CD4-positive, alpha-beta memory T cell (primary cell): ENCODE results near the gene ULBP2. TPM values are rescaled to one million over a fixed set of nuclear protein-coding genes. Genes with fewer than 3 reads are reported as not detected.

Source experiments
- CTCF ChIA-PET: fragments of 350-600 bp; sonication (Branson Sonifier 250); formaldehyde crosslinking; loops from one replicate; lab custom pipeline; 2021; ENCODE audit warnings: inconsistent platforms; ENCODE audit not compliant: partially characterized antibody; lab: Charles Lee
- POLR2A ChIA-PET: fragments of 350-600 bp; sonication (Branson Sonifier 250); formaldehyde crosslinking; loops from one replicate; lab custom pipeline; 2021; ENCODE audit not compliant: partially characterized antibody; lab: Charles Lee
- DNase-seq, 5 donors: peaks; one replicate each; pipeline versions ENCODE4 v3.0.0 to v3.0.0-alpha.2; 2020 to 2022; ENCODE audit warnings: mixed read lengths in 1 of 5
- H3K27ac ChIP-seq: one replicate; pipeline ENCODE4 v1.7.0; 2013; ENCODE audit warnings: low read depth, low read length
- H3K27me3 ChIP-seq: 2 replicates; pipeline ENCODE4 v1.7.0; 2013; ENCODE audit warnings: mild to moderate bottlenecking, low read length, moderate library complexity; ENCODE audit not compliant: insufficient read depth
- H3K36me3 ChIP-seq: 2 replicates; pipeline ENCODE4 v1.7.0; 2013; ENCODE audit warnings: mild to moderate bottlenecking, low read length, moderate library complexity; ENCODE audit not compliant: insufficient read depth
- H3K4me1 ChIP-seq: 2 replicates; pipeline ENCODE4 v1.7.0; 2013; ENCODE audit warnings: mild to moderate bottlenecking, low read length, moderate library complexity; ENCODE audit not compliant: insufficient read depth
- H3K4me3 ChIP-seq, 2 donors: one replicate each; pipeline ENCODE4 v1.7.0; 2013; ENCODE audit warnings: low read length in 2 of 2, mild to moderate bottlenecking in 1 of 2
- H3K9me3 ChIP-seq, 2 donors: one replicate each; pipeline ENCODE4 v1.7.0; 2013; ENCODE audit warnings: low read length in 2 of 2, control low read depth in 1 of 2; ENCODE audit not compliant: control insufficient read depth in 1 of 2
- H3K27ac Mint-ChIP-seq, 7 donors: one replicate each; pipeline ENCODE4 v1.8.0; 2020 to 2021; ENCODE audit warnings: mixed read lengths in 7 of 7, mild to moderate bottlenecking in 6 of 7, inconsistent platforms in 3 of 7, moderate library complexity in 3 of 7
- H3K27me3 Mint-ChIP-seq, 2 donors: one replicate each; pipeline ENCODE4 v1.8.0; 2020 to 2021; ENCODE audit warnings: mixed read lengths in 2 of 2
- H3K36me3 Mint-ChIP-seq, 2 donors: one replicate each; pipeline ENCODE4 v1.8.0; 2020 to 2021; ENCODE audit warnings: mixed read lengths in 2 of 2, inconsistent platforms in 1 of 2, mild to moderate bottlenecking in 1 of 2
- H3K4me1 Mint-ChIP-seq, 4 donors: one replicate each; pipeline ENCODE4 v1.8.0; 2020 to 2021; ENCODE audit warnings: mixed read lengths in 4 of 4, mild to moderate bottlenecking in 1 of 4
- H3K4me3 Mint-ChIP-seq, 8 donors: one replicate each; pipeline ENCODE4 v1.8.0; 2020 to 2021; ENCODE audit warnings: mixed read lengths in 8 of 8, mild to moderate bottlenecking in 7 of 8, moderate library complexity in 6 of 8, inconsistent platforms in 3 of 8
- H3K9me3 Mint-ChIP-seq, 8 donors: one replicate each; pipeline ENCODE4 v1.8.0; 2020 to 2021; ENCODE audit warnings: mixed read lengths in 8 of 8, mild to moderate bottlenecking in 5 of 8, inconsistent platforms in 3 of 8, moderate library complexity in 1 of 8
- intact Hi-C: fragments of 100-400 bp; cut with micrococcal nuclease; formaldehyde crosslinking; loops from one replicate; pipeline ENCODE4 v1.15.1; 2023
- polyA plus RNA-seq, 2 donors: library from polyadenylated mRNA; unstranded; fragments of 300-500 nt; fragmentation: Illumina TruSeq; gene quantifications; one replicate each; pipeline ENCODE4 v1.2.3, GENCODE V29; 2021
- total RNA-seq, 2 experiments: library from RNA; stranded (reverse); gene quantifications; one replicate each; pipeline ENCODE4 v1.2.3, GENCODE V29; 2021

Gene ULBP2
- total and polyA plus RNA-seq, 4 experiments from 2014 or later = 0.28 to 1.1 TPM; not detected in 2

DNA sequence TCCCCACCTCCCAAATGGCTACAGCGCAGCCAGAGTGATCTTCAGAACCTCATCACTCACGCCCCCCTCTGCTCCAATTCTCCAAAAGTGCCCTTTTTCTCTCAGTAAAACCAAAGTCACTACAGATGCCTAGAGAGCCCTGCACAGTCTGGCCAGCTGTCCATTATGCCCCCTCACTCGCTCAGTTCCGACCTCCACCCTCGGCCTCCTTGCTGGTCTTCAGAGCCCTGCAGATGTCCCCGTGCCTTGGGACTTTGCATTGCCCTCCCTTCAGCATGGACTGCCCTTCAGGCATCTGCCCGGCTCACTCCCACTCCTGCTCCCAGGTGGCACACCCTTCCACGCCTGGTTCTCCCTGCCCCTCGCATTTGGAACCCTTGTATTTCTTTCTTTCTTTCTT is 42.8 kb upstream of the ULBP2 start:
- CTCF ChIA-PET = no interaction called here
- Mint-ChIP-seq H3K36me3 (no peaks in the 10 kb centered on the region), H3K27ac (no peak overlapping the region)

DNA sequence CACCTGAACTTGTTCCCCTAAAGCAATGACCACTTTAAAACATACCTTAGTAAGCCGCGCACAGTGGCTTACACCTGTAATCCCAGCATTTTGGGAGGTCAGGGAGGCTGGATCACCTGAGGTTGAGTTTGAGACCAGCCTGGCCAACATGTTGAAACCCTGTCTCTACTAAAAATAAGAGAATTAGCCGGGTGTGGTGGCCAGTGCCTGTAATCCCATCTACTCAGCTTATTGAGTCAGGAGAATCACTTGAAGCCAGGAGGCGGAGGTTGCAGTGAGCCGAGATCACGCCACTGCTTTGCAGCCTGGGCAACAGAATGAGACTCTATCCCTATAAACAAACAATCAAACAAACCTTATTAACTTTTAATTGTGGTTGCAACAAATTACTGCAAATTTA is 42.3 kb upstream of the ULBP2 start:
- DNase-seq = no peak
- Mint-ChIP-seq H3K4me1 (peaks cover 14 to 31% (median 20%) of the 10 kb centered on the region in 4 donors), H3K36me3 (no peaks in the 10 kb centered on the region), H3K27ac (no peak overlapping the region), H3K27me3 (peaks cover 2 to 3% of the 10 kb centered on the region in 2 donors), H3K4me3 (no peak overlapping the region), H3K9me3 (no peaks in the 10 kb centered on the region)
- CTCF ChIA-PET = no interaction called here
- intact Hi-C loops = no loop called here
- peaks cover 28% of the 10 kb centered on the region for H3K4me1 ChIP-seq
- H3K27me3 ChIP-seq = no peaks in the 10 kb centered on the region
- H3K36me3 ChIP-seq = no peaks in the 10 kb centered on the region
- no peak overlapping the region for H3K4me3 ChIP-seq
- POLR2A ChIA-PET = no interaction called here
- no peaks in the 10 kb centered on the region for H3K9me3 ChIP-seq
- H3K27ac ChIP-seq = no peak overlapping the region

More for the DNA sequence above, 42.8 kb upstream of the ULBP2 start:
- no peak overlapping the region for H3K4me3 ChIP-seq
- POLR2A ChIA-PET = no interaction called here
- Mint-ChIP-seq H3K4me3 (no peak overlapping the region), H3K27me3 (peaks cover 2 to 5% of the 10 kb centered on the region in 2 donors), H3K9me3 (no peaks in the 10 kb centered on the region), H3K4me1 (peaks cover 14 to 31% (median 20%) of the 10 kb centered on the region in 4 donors)
- no peak overlapping the region for H3K27ac ChIP-seq
- no peaks in the 10 kb centered on the region for H3K9me3 ChIP-seq
- H3K4me1 ChIP-seq = peaks cover 28% of the 10 kb centered on the region
- no peaks in the 10 kb centered on the region for H3K27me3 ChIP-seq
- intact Hi-C loops = no loop called here
- DNase-seq = no peak
- no peaks in the 10 kb centered on the region for H3K36me3 ChIP-seq

DNA sequence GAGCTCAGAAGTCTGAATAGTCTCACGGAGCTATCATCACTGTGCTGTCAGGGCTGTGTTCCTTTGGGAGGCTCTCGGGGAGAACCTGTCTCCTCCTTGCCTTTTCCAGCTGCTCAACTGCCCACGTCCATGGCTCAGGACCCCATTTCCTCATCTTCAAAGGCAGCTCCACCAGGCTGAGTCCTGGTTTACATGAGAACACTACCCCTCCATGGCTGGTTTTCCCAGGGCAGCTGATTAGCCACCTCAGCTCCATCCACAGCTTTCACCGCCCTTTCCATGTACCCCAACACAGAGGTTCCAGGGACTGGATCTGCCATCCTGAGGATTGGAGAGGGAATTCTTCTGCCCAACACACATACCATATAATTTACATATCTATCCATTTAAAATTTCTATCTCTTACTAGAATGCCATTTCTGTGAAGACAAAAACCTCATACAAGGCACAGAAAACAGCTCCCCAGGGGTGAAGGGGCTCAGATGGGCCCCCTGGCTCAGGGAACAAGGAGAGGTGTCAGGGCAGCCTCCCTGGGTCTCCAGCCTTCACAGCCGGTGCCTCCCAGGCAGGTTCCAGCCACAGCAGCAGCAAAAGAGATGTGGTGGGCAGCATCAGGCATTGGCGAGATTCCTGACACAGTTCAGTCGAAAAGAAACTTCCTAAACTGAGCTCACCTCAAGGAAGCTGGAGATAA is 41.7 kb upstream of the ULBP2 start:
- Mint-ChIP-seq H3K27ac (no peak overlapping the region), H3K36me3 (no peaks in the 10 kb centered on the region), H3K27me3 (peaks cover 1 to 2% of the 10 kb centered on the region in 2 donors), H3K9me3 (no peaks in the 10 kb centered on the region), H3K4me3 (no peak overlapping the region), H3K4me1 (peaks cover 14 to 31% (median 20%) of the 10 kb centered on the region in 4 donors)
- POLR2A ChIA-PET = no interaction called here
- no peak overlapping the region for H3K27ac ChIP-seq
- H3K27me3 ChIP-seq = no peaks in the 10 kb centered on the region
- H3K9me3 ChIP-seq = no peaks in the 10 kb centered on the region
- no peak overlapping the region for H3K4me3 ChIP-seq
- no peak for DNase-seq
- CTCF ChIA-PET = no interaction called here
- no peaks in the 10 kb centered on the region for H3K36me3 ChIP-seq
- H3K4me1 ChIP-seq = peaks cover 27% of the 10 kb centered on the region
- intact Hi-C loops = no loop called here

DNA sequence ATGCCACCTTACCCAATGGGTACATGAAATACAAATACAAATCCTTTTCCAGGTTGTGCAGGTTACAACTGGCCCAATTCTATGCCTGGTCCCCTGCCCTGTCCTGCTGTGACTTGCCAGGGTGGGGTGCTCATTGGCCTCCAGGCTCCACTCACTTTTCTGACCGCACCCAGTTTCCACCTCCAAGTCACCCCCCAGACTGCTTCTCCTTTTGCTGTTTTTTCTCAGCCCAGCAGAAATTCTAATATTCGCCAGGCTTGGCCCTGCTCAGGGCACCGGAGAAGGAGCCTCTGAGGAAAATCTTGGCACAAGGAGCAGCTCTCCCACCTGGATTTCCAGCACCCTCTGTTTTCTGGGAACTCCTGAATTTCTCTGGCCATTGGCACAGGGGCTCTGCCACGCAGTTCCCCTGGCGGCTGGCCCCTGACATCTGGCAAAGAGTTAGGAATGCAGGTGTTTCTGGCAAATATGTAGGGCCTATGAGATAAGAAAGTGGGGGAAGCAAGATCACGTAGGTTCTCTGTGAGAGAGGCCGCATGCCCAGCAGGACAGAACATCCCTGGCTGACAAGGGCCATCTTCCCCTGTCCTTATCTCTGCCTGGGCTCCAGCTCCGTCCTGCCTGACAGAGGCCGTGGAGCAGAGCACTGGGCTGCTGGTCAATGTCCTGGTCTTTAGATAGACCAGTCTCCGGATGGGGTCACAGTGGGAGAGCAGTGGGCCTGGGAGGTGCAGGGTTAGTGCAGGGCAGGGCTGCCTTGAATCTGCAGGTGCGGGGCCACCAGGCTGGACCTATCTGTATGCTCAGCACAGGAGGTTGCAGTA is 41.0 kb upstream of the ULBP2 start:
- Histone ChIP-seq H3K27ac (no peak overlapping the region), H3K4me3 (no peak overlapping the region), H3K4me1 (peaks cover 20% of the 10 kb centered on the region), H3K27me3 (no peaks in the 10 kb centered on the region), H3K9me3 (no peaks in the 10 kb centered on the region), H3K36me3 (no peaks in the 10 kb centered on the region)
- intact Hi-C loops = no loop called here
- Mint-ChIP-seq H3K27ac (no peak overlapping the region), H3K4me1 (peaks cover 12 to 27% (median 16%) of the 10 kb centered on the region in 4 donors), H3K27me3 (peaks cover 1 to 2% of the 10 kb centered on the region in 2 donors), H3K36me3 (no peaks in the 10 kb centered on the region), H3K9me3 (no peaks in the 10 kb centered on the region), H3K4me3 (peak overlapping the region in 1 of 8 donors; percentile 63)
- DNase-seq = no peak
- POLR2A ChIA-PET = no interaction called here
- CTCF ChIA-PET = no interaction called here

DNA sequence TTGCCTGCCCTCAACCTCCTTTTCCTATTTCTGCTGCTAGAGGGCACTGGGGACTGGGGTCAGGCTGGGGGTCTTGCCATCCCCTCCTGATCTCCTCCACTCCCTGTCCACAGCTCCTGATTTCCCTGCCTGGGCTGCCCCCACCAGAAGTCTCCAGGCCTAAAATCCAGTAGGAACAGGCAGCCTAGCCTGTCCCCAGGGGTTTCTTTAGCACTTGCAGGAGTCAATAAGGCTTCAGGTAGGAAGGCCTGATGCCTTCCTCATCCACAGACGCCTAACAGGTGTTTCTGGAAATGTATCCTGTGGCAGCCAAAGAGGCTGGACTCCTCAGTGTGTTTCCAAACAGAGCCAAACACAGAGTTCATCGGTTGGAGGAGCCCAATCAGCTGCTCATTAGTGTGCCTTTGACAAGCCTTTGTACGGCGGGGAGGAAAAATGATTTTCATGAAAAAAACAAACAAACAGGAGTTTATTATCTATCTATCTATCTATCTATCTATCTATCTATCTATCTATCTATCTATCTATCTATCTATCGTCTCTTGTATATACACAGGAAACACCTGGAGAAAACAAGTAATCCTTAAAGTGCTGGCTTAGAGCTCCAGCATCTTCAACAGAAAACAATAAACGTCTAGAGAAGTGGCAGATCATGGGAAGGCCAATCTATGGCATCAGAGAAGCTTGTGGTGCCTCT is 40.2 kb upstream of the ULBP2 start:
- H3K4me1 ChIP-seq = peaks cover 12% of the 10 kb centered on the region
- intact Hi-C loops = no loop called here
- DNase-seq = no peak
- Mint-ChIP-seq H3K4me3 (peak overlapping the region in 1 of 8 donors; percentile 63), H3K9me3 (no peaks in the 10 kb centered on the region), H3K27ac (no peak overlapping the region), H3K4me1 (peaks cover 5 to 19% (median 10%) of the 10 kb centered on the region in 4 donors), H3K36me3 (no peaks in the 10 kb centered on the region), H3K27me3 (peaks cover 1 to 2% of the 10 kb centered on the region in 2 donors)
- no peaks in the 10 kb centered on the region for H3K27me3 ChIP-seq
- no peak overlapping the region for H3K27ac ChIP-seq
- ChIA-PET POLR2A (no interaction called here), CTCF (no interaction called here)
- no peaks in the 10 kb centered on the region for H3K9me3 ChIP-seq
- H3K4me3 ChIP-seq = no peak overlapping the region
- H3K36me3 ChIP-seq = no peaks in the 10 kb centered on the region

DNA sequence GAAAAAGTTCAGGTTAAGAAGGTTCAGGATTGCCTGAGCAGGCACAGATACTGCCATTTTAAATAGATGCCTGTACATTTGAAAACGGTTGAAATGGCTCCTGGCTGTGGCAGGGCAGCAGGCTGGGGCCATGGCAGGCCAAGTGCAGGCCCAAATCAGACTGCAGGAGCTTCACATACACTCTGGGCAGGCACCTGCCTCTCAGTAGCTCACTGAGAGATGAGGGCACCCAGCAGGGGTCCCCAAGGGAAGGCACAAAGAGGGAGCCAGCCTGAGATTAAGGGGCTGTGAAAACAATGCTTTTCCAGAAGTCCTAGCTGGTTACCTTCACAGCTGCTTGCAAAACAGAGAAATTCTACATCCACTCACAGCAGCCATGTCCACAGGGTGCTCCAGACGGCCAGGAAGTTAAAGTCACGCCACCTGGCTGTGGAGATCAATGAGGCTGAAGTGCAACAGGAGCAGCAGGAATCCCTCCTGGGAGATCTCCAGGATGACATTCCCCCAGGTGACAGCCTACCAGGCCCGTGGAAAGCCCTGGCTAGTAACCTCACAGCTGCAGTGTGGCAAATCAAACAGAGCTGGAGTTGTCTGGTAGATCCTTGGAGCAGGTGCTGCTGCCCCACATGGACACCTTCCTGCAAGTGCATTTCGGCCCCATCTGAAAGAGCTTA is 37.7 kb upstream of the ULBP2 start:
- CTCF ChIA-PET = no interaction called here
- H3K4me3 Mint-ChIP-seq = no peak overlapping the region
- POLR2A ChIA-PET = no interaction called here

More for the DNA sequence above, 37.7 kb upstream of the ULBP2 start:
- Mint-ChIP-seq H3K27me3 (peaks cover 3 to 6% of the 10 kb centered on the region in 2 donors), H3K27ac (no peak overlapping the region), H3K36me3 (peaks cover 0 to 5% of the 10 kb centered on the region in 2 donors), H3K9me3 (peaks cover 0 to 17% (median 11%) of the 10 kb centered on the region in 8 donors), H3K4me1 (peaks cover 0 to 3% (median 0%) of the 10 kb centered on the region in 4 donors)
- Histone ChIP-seq H3K36me3 (no peaks in the 10 kb centered on the region), H3K4me1 (no peaks in the 10 kb centered on the region), H3K4me3 (no peak overlapping the region), H3K27ac (no peak overlapping the region), H3K9me3 (no peaks in the 10 kb centered on the region), H3K27me3 (no peaks in the 10 kb centered on the region)
- intact Hi-C loops = no loop called here
- no peak for DNase-seq
